ENCODE data around the gene KLHL36. TPM values are rescaled to one million over a fixed set of nuclear protein-coding genes. Genes with fewer than 3 reads are reported as not detected.

KLHL36 gene
- total and polyA plus RNA-seq, 9 of the 15 experiments (the other 6 are each of a cell fraction or from before 2014, with no cell fraction given): 2.1 to 51.2 (median 18.5) TPM

DNA sequence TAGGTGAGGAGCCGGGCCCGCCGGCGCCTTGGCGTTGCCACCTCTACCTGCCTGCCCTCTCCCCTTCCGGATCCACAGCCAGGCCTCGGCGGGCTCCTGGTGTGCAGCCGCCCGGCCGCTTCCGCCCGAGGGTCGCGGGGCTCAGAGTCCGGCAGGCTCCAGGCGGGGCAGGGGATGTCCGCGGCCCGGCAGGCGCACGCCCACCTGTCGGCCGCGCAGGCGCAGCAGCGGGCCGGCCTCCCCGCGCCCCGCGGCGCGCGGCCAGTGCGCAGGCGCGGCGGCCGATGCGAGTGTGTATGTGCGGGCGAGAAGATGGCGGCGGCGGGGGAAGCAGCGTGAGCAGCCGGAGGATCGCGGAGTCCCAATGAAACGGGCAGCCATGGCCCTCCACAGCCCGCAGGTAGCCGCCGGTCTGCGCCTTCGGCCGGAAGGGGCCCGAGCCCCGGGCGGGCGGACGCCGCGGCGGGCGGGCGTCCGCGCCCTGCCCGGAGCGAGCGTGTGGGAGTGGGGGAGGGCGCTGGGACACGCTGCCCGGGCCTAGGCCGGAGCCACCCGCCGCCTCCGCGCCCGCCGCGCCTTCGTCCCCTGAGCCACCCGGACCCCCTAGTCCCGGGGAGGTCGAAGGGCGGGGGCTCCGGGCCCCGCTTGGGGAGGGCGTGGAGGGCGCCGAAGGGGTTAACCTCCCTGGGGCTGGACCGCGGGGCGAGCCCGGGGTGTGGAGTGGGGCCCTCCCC lies 51.6 kb downstream of the KLHL36 start, which contains the start of gene USP10 (continued):
- TF ChIP-seq TFAM (CRISPR knock-in tag; conservative IDR thresholded peaks at IDR 0.05) (no peak), FIP1L1 (IDR thresholded peaks at IDR 0.05; ENCODE audit: low read depth, low read length, poor library complexity, severe bottlenecking) (peak; percentile 73), SNIP1 (IDR thresholded peaks at IDR 0.05; ENCODE audit: low read depth) (no peak), MTA3 (IDR thresholded peaks at IDR 0.05; ENCODE audit: borderline replicate concordance) (no peak), NCOA6 (IDR thresholded peaks at IDR 0.05) (no peak), ZNF41 (CRISPR knock-in tag; conservative IDR thresholded peaks at IDR 0.05) (no peak), ZNF12 (CRISPR knock-in tag; IDR thresholded peaks at IDR 0.05) (no peak), TBP (optimal IDR thresholded peaks at IDR 0.05; ENCODE audit: low read depth, low read length) (peak; percentile 92), TRIM24 (IDR thresholded peaks at IDR 0.05) (no peak), JUN (IDR thresholded peaks at IDR 0.05; ENCODE audit: borderline replicate concordance, low read depth, low read length) (no peak), JUN (CRISPR knock-in tag; IDR thresholded peaks at IDR 0.05; ENCODE audit: borderline replicate concordance) (no peak), MAFG (tag; conservative IDR thresholded peaks at IDR 0.05) (no peak), SRF (CRISPR knock-in tag; IDR thresholded peaks at IDR 0.05) (no peak), ARID1B (IDR thresholded peaks at IDR 0.05) (no peak), SIX5 (IDR thresholded peaks at IDR 0.05; ENCODE audit: borderline replicate concordance in 1 of 2, insufficient read depth in 1 of 2, low read depth in 1 of 2, low read length in 2 of 2) (no peak), NCOR1 (IDR thresholded peaks at IDR 0.05) (no peak), ATF7 (IDR thresholded peaks at IDR 0.05) (peak; percentile 37; the same call in 1 of the 2 replicates), TGIF2 (CRISPR knock-in tag; IDR thresholded peaks at IDR 0.05) (no peak), BMI1 (IDR thresholded peaks at IDR 0.05; ENCODE audit: low read length) (no peak)
- TF ChIP-seq, protein P1, sequence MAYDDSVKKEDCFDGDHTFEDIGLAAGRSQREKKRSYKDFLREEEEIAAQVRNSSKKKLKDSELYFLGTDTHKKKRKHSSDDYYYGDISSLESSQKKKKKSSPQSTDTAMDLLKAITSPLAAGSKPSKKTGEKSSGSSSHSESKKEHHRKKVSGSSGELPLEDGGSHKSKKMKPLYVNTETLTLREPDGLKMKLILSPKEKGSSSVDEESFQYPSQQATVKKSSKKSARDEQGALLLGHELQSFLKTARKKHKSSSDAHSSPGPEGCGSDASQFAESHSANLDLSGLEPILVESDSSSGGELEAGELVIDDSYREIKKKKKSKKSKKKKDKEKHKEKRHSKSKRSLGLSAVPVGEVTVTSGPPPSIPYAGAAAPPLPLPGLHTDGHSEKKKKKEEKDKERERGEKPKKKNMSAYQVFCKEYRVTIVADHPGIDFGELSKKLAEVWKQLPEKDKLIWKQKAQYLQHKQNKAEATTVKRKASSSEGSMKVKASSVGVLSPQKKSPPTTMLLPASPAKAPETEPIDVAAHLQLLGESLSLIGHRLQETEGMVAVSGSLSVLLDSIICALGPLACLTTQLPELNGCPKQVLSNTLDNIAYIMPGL (CRISPR knock-in tag; IDR thresholded peaks at IDR 0.05): peak; percentile 39; the same call in 1 of the 2 replicates
- TF ChIP-seq, protein P2, sequence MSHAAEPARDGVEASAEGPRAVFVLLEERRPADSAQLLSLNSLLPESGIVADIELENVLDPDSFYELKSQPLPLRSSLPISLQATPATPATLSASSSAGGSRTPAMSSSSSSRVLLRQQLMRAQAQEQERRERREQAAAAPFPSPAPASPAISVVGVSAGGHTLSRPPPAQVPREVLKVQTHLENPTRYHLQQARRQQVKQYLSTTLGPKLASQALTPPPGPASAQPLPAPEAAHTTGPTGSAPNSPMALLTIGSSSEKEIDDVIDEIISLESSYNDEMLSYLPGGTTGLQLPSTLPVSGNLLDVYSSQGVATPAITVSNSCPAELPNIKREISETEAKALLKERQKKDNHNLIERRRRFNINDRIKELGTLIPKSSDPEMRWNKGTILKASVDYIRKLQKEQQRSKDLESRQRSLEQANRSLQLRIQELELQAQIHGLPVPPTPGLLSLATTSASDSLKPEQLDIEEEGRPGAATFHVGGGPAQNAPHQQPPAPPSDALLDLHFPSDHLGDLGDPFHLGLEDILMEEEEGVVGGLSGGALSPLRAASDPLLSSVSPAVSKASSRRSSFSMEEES (CRISPR knock-in tag; IDR thresholded peaks at IDR 0.05): no peak
- TF ChIP-seq, protein P3, sequence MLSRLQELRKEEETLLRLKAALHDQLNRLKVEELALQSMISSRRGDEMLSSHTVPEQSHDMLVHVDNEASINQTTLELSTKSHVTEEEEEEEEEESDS (CRISPR knock-in tag; IDR thresholded peaks at IDR 0.05): no peak
- TF ChIP-seq, protein P4, sequence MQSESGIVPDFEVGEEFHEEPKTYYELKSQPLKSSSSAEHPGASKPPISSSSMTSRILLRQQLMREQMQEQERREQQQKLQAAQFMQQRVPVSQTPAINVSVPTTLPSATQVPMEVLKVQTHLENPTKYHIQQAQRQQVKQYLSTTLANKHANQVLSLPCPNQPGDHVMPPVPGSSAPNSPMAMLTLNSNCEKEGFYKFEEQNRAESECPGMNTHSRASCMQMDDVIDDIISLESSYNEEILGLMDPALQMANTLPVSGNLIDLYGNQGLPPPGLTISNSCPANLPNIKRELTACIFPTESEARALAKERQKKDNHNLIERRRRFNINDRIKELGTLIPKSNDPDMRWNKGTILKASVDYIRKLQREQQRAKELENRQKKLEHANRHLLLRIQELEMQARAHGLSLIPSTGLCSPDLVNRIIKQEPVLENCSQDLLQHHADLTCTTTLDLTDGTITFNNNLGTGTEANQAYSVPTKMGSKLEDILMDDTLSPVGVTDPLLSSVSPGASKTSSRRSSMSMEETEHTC (IDR thresholded peaks at IDR 0.05): no peak
- TF ChIP-seq, protein P5, sequence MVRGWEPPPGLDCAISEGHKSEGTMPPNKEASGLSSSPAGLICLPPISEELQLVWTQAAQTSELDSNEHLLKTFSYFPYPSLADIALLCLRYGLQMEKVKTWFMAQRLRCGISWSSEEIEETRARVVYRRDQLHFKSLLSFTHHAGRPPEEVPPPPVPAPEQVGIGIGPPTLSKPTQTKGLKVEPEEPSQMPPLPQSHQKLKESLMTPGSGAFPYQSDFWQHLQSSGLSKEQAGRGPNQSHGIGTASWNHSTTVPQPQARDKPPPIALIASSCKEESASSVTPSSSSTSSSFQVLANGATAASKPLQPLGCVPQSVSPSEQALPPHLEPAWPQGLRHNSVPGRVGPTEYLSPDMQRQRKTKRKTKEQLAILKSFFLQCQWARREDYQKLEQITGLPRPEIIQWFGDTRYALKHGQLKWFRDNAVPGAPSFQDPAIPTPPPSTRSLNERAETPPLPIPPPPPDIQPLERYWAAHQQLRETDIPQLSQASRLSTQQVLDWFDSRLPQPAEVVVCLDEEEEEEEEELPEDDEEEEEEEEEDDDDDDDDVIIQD (CRISPR knock-in tag; IDR thresholded peaks at IDR 0.05): no peak
